GM21717 (cell line): ENCODE measurements around the gene CPNE7.

Experiments
- ATAC-seq: cut with Tn5 transposase; IDR thresholded peaks from one replicate; pipeline ENCODE4 v1.9.1; 2021; ENCODE audit warnings: mild to moderate bottlenecking, moderate library complexity; ENCODE audit not compliant: unreplicated experiment

CPNE7 gene

GRCh38 chr16:89548344-89549006 is 27.1 kb upstream of the CPNE7 start:
- ATAC-seq = no peak

- no peak for ATAC-seq
These were observed 26.4 kb upstream of the CPNE7 start for GRCh38 chr16:89549007-89549700.

DNA sequence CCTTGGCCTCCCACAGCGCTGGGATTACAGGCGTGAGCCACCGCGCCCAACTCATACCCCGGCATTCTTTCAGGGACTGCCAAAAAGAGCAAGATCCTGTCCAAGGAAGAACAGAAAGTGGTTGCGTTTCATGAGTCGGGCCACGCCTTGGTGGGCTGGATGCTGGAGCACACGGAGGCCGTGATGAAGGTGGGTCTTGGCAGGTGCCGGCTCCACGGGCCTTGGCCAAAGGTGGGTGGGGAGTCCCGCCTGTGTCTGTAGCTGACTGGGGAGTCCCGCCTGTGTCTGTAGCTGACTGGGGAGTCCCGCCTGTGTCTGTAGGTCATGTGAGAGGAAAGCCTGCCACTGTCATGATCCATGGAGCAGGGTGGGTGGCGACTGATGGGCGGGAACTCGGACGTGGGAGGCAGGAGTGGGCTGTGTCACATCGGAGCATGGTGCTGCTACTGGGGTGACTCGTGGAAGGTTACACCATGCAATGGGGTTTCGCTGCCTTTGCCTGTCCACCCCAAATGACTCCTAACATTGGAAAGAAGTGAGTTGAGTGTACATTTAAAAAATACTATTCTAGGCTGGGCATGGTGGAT is 25.0 kb upstream of the CPNE7 start:
- no peak for ATAC-seq

DNA sequence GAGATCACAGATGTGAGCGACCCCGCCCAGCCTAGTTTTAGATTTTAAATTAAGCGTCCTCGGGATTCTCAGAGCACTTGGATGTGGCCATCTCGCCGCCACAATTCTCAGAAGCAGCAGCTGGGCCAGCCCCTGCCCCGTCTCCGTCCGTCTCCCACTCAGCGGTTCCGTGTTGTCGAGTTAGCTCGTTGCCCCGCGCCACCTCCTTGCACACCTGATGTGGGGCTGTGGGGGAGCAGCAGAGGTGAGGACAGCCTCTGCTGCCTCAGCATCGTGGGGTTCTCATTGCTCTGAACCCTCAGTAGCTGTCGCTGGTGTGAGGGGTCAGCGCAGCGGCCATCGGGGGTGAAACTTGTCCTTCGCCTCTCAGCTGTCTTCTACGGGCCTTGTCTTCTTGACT is 23.2 kb upstream of the CPNE7 start:
- ATAC-seq = no peak

DNA sequence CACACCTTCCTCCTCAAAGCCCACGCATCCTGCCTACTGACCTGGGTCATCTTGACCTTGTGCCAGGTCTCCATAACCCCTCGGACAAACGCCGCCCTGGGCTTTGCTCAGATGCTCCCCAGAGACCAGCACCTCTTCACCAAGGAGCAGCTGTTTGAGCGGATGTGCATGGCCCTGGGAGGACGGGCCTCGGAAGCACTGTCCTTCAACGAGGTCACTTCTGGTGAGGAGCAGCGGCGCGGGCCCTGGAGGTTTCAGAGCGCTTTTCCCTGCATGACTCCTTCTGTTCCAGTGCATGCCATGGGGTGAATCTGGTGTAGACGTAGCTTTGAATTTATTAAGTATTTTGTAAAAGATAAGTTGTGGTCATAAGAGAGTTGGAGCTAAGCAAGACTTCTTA is 22.6 kb upstream of the CPNE7 start:
- no peak for ATAC-seq

- no peak for ATAC-seq
These were observed 21.8 kb upstream of the CPNE7 start for GRCh38 chr16:89553733-89554132.

DNA sequence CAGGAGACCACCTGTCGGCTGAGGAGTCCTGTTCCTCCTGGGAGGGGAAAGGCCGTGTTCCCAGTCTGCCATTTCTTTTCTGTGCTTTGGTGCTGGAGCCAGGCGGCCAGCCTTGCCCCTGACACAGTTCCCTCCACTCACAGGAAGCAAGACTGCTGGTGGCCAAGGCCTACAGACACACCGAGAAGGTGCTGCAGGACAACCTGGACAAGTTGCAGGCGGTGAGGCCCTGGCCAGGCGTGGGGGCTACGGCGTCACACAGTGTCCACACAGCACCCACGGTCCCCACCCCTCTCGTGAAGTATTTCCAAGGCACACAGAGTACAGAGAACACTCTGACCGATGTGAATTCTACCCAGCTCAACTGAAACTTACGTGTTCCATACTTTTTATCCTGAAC is 21.2 kb upstream of the CPNE7 start:
- no peak for ATAC-seq

DNA sequence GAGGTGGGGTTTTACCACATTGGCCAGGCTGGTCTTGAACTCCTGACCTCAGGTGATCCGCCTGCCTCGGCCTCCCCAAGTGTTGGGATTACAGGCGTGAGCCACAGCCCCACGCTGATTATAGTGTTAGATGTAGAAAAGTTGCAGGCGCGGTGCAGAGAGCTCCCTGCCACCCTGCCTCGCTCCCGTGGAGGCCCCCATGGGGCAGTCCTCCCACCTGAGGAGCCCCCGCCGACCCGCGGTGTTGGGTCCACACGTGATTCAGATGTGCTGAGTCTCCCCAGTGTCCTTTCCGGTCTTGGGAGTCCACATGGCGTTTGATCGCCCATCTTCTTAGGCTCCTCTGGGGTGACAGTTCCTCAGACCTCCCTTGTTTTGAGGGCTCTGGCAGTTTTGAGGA is 20.3 kb upstream of the CPNE7 start:
- no peak for ATAC-seq

GRCh38 chr16:89555780-89556179 is 19.8 kb upstream of the CPNE7 start:
- ATAC-seq = no peak

DNA sequence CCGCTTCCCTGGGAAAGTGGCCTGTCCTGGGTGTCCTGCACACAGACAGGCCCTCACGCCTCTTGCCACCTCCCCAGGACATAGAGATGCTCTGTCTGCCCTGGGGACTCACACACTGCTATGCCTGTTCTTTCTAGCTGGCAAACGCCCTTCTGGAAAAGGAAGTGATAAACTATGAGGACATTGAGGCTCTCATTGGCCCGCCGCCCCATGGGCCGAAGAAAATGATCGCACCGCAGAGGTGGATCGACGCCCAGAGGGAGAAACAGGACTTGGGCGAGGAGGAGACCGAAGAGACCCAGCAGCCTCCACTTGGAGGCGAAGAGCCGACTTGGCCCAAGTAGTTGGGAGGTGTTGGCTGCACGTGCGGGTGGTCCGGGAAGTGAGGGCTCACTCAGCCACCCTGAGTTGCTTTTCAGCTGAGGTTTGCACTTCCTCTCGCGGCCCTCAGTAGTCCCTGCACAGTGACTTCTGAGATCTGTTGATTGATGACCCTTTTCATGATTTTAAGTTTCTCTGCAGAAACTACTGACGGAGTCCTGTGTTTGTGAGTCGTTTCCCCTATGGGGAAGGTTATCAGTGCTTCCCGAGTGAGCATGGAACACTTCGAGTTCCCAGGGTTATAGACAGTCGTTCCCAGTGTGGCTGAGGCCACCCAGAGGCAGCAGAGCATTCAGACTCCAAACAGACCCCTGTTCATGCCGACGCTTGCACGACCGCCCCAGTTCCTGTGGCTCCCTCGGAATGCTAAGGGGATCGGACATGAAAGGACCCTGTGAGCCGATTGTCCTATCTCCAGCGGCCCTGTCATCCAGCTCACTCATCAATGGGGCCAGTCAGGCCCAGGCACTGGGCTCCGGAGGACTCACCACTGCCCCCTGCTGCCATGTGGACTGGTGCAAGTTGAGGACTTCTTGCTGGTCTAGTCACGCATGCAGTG is 18.5 kb upstream of the CPNE7 start:
- no peak for ATAC-seq

DNA sequence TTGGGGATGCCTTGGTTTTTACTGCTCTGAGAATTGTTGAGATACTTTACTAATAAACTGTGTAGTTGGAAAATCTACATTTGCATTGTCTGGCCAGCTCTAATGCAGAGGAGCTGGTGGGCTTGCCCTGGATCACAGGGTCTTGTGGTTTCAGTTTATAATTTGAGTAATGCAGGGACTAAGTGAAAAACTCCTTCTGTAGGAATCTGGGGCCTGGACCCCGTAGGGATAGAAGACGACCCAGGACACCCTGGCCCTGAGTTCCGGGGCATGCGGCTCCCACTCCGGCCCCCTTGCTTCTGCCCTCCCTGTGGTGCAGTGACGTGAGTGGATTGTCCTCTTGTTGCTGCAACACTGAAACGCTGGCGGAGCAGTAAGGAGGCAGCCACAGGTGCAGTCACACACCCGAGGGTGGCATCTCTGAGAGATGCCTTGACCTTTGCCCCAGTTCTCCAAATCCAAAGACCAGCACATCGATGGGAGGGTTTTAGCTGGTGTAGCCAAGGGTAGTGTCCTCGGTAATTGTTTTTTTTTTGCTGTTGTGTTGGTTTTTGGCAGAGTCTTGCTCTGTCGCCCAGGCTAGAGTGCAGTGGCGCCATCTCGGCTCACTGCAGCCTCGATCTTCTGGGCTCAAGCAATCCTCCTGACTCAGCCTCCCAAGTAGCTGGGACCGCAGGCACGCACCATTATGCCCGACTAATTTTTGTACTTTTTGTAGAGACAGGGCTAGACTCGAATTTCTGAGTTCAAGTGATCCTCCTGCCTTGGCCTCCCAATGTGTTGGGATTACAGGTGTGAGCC is 17.7 kb upstream of the CPNE7 start:
- no peak for ATAC-seq

- peak; percentile 84 for ATAC-seq
These were observed 15.0 kb upstream of the CPNE7 start, which contains the start of gene RPL13 for GRCh38 chr16:89560378-89561141. Gene RPL13 (plus strand): TSS chr16:89560682. CDS start chr16:89560960, 278 bp downstream.

DNA sequence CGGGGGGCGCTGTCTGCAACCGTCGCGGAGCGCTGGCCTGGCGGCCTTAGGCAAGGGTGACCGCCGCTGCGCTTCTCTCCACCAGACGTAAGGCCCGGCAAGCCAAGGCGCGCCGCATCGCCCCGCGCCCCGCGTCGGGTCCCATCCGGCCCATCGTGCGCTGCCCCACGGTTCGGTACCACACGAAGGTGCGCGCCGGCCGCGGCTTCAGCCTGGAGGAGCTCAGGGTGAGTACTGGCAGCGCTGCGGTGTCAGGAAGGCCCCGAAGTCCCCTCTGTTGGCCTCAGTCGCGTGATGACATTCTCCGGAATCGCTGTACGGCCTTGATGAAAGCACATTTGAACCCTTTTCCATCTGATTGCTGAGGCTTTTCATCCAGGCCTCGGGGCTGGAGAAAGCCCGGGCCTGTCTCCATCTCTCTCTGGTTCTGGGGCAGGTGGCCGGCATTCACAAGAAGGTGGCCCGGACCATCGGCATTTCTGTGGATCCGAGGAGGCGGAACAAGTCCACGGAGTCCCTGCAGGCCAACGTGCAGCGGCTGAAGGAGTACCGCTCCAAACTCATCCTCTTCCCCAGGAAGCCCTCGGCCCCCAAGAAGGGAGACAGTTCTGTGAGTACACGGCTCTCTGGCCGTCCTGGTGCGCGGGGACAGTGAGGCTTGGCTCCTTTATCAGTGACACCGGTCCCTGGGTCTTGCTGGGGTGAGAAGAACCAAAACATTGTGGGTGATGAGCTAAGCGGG is 14.2 kb upstream of the CPNE7 start:
- no peak for ATAC-seq

GRCh38 chr16:89561884-89562599 is 13.5 kb upstream of the CPNE7 start:
- no peak for ATAC-seq

GRCh38 chr16:89562939-89563338 is 12.6 kb upstream of the CPNE7 start:
- ATAC-seq = no peak

GRCh38 chr16:89563639-89564392 is 11.7 kb upstream of the CPNE7 start:
- ATAC-seq = no peak

DNA sequence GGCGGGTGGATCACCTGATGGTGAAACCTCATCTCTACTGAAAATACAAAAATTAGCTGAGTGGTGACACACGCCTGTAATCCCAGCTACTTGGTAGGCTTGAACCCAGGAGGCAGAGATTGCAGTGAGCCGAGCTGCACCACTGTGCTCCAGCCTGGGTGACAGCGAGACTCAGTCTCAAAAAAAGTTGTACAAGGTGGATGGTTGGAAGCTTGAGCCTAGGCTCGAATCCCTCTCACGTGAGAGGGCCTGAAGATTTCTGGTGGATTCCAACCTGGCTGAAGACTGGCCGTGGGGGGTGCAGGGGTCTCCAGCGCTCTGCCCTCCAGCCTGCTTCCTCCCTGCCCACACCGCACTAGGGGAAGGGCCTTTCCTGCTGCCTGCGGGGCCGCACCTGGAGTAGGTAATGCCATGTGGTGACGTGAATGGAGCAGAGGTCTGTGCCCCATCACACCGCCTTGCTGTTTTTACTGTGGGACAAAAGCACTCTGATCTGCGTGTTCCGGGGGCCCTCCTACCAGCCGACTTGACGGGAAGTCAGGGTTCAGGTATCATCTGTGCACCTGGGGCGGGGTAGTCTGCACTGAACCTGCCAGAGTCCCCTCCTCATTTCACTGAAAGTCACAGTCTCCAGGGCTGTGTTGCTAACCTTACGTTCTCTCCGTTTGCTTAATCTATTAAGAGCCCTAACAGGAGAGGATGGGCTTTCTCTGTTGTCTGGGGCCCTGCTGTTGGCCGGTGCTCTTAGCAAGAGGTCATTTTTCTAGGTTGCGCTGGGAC is 10.9 kb upstream of the CPNE7 start:
- ATAC-seq = no peak
